Caco-2 (cell line): Measurements from ENCODE around the gene ZNF599. TPM values are rescaled to one million over a fixed set of nuclear protein-coding genes. Genes with fewer than 3 reads are reported as not detected.

Experiments used
- BruUV-seq: library from RNA; stranded (reverse); fragments of 400-500 nt; replicated peaks from 2 replicates; lab custom pipeline; 2021; lab: Mats Ljungman, UMichigan
- CTCF ChIA-PET: fragments of 300-600 bp; sonication (Branson Sonifier 250); formaldehyde crosslinking; loops from one replicate; lab custom pipeline; 2022; ENCODE audit warnings: antibody characterized with exemption; lab: Charles Lee
- POLR2A ChIA-PET: fragments of 300-600 bp; sonication (Branson Sonifier 250); formaldehyde crosslinking; loops from one replicate; lab custom pipeline; 2022; ENCODE audit warnings: antibody characterized with exemption; lab: Charles Lee
- DNase-seq, 2 experiments: peaks; one replicate each; pipeline versions ENCODE4 v3.0.0 to v3.0.0-alpha.2; 2020 to 2022
- H3K27me3 ChIP-seq: replicated peaks from 2 replicates; pipeline ENCODE4 v1.6.0; 2011; ENCODE audit warnings: low read length; ENCODE audit not compliant: control insufficient read depth, insufficient read depth
- H3K36me3 ChIP-seq: 2 replicates; pipeline ENCODE4 v1.5.1; 2011; ENCODE audit warnings: low read length; ENCODE audit not compliant: control insufficient read depth, insufficient read depth
- H3K4me1 ChIP-seq: fragments of 250-450 bp; sonication (Bioruptor Pico); 2 replicates; pipeline ENCODE4 v1.5.1; 2020; ENCODE audit warnings: mild to moderate bottlenecking
- H3K4me3 ChIP-seq: 2 replicates; pipeline ENCODE4 v1.5.1; 2011; ENCODE audit warnings: low read depth, mild to moderate bottlenecking, control low read depth, low read length
- H3K9me3 ChIP-seq: fragments of 250-450 bp; sonication (Bioruptor Pico); 2 replicates; pipeline ENCODE4 v1.5.1; 2020; ENCODE audit warnings: mild to moderate bottlenecking, moderate library complexity
- H3K27ac Mint-ChIP-seq: one replicate; pipeline ENCODE4 v1.8.0; 2022; ENCODE audit warnings: mixed read lengths; ENCODE audit not compliant: unreplicated experiment
- H3K27me3 Mint-ChIP-seq: one replicate; pipeline ENCODE4 v1.8.0; 2022; ENCODE audit warnings: mixed read lengths; ENCODE audit not compliant: insufficient read depth, unreplicated experiment
- H3K36me3 Mint-ChIP-seq: one replicate; pipeline ENCODE4 v1.8.0; 2022; ENCODE audit warnings: mild to moderate bottlenecking, mixed read lengths; ENCODE audit not compliant: insufficient read depth, unreplicated experiment
- H3K4me1 Mint-ChIP-seq: one replicate; pipeline ENCODE4 v1.8.0; 2022; ENCODE audit warnings: low read depth, mixed read lengths; ENCODE audit not compliant: unreplicated experiment
- H3K4me3 Mint-ChIP-seq: one replicate; pipeline ENCODE4 v1.8.0; 2022; ENCODE audit warnings: mild to moderate bottlenecking, moderate library complexity, mixed read lengths; ENCODE audit not compliant: unreplicated experiment
- H3K9me3 Mint-ChIP-seq: one replicate; pipeline ENCODE4 v1.8.0; 2022; ENCODE audit warnings: mixed read lengths; ENCODE audit not compliant: unreplicated experiment
- intact Hi-C: fragments of 100-400 bp; cut with micrococcal nuclease; formaldehyde crosslinking; loops from one replicate; pipeline ENCODE4 v1.10.0; 2022; ENCODE audit not compliant: unreplicated experiment
- total RNA-seq: library from RNA; stranded (reverse); gene quantifications from 2 replicates; pipeline ENCODE4 v1.2.3, GENCODE V29; 2022
- TF ChIP-seq, protein P1 (sequence below), 2 experiments: fragments of 200-600 bp in 1 of 2; IDR thresholded peaks; 1 replicate in 1 of 2; 2 replicates in 1 of 2; pipeline versions ENCODE4 v1.5.1 to v1.8.0; 2011 to 2022; ENCODE audit warnings: antibody characterized with exemption in 1 of 2, control low read depth in 1 of 2, inconsistent platforms in 1 of 2, low read depth in 1 of 2, low read length in 1 of 2, mild to moderate bottlenecking in 1 of 2, moderate library complexity in 1 of 2; ENCODE audit not compliant: insufficient read depth in 1 of 2, severe bottlenecking in 1 of 2, unreplicated experiment in 1 of 2

ZNF599 gene
- total RNA-seq, 1 experiment from 2014 or later, result 5.0 TPM

DNA sequence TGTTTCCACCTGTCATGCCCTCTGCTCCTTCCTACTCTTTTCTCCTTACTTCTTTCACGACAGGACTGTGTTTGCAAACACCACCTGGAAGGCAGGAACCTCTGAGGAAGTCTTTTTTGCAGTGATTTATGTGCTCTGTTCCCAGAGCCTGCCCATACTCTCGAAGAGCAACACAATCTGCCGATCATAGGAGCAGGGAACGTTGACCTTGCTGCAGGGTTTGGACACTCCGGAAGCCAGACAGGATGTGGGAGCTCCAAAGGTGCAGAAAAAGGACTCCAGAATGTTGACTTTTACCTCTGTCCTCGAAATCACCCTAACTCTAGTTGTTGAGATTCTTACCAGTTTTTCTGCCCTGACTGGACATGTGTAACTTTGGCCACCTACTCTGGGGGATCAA, 47.6 kb downstream of the ZNF599 start:
- Histone ChIP-seq H3K36me3 (no peaks in the 10 kb centered on the region), H3K4me1 (peaks cover 4% of the 10 kb centered on the region; the same call in 1 of the 2 replicates), H3K9me3 (no peaks in the 10 kb centered on the region), H3K27me3 (no peaks in the 10 kb centered on the region), H3K4me3 (no peak overlapping the region)
- Mint-ChIP-seq H3K27me3 (peaks cover 15% of the 10 kb centered on the region), H3K27ac (no peak overlapping the region), H3K4me3 (no peak overlapping the region), H3K36me3 (no peaks in the 10 kb centered on the region), H3K9me3 (no peaks in the 10 kb centered on the region), H3K4me1 (no peaks in the 10 kb centered on the region)
- ChIA-PET POLR2A (no interaction called here), CTCF (no interaction called here)
- TF ChIP-seq, protein P1, sequence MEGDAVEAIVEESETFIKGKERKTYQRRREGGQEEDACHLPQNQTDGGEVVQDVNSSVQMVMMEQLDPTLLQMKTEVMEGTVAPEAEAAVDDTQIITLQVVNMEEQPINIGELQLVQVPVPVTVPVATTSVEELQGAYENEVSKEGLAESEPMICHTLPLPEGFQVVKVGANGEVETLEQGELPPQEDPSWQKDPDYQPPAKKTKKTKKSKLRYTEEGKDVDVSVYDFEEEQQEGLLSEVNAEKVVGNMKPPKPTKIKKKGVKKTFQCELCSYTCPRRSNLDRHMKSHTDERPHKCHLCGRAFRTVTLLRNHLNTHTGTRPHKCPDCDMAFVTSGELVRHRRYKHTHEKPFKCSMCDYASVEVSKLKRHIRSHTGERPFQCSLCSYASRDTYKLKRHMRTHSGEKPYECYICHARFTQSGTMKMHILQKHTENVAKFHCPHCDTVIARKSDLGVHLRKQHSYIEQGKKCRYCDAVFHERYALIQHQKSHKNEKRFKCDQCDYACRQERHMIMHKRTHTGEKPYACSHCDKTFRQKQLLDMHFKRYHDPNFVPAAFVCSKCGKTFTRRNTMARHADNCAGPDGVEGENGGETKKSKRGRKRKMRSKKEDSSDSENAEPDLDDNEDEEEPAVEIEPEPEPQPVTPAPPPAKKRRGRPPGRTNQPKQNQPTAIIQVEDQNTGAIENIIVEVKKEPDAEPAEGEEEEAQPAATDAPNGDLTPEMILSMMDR (IDR thresholded peaks at IDR 0.05; ENCODE audit: insufficient read depth in 1 of 2, low read depth in 1 of 2, low read length in 1 of 2, severe bottlenecking in 1 of 2, unreplicated experiment in 1 of 2), result no peak
- DNase-seq, result no peak
- intact Hi-C loops, result no loop called here
- BruUV-seq, result no TSS peak

DNA sequence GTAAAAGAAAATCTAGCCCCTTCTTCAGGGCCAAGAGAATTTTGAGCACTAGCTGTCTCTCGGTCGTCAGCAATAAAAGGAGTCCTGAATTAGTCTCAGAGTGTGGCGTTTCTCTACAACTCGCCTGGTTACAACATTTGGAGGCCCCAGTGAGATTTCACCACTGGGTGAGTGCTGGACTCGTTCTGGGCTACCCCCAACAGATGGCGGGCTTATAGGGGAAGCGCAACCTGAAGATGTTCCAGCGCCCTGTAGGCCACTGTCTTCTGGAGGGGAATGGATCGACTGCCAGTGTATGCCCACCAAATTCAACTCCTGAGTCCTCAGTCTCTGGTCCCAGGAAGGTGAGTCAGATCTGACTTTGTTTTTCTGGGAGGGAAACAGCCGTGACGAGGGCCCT, 50.7 kb downstream of the ZNF599 start:
- no peaks in the 10 kb centered on the region for H3K4me1 Mint-ChIP-seq
- peaks cover 15% of the 10 kb centered on the region for H3K27me3 Mint-ChIP-seq
- no peak overlapping the region for H3K27ac Mint-ChIP-seq
- H3K4me3 Mint-ChIP-seq, result no peak overlapping the region
- intact Hi-C loops, result no loop called here
- Histone ChIP-seq H3K9me3 (peaks cover 5% of the 10 kb centered on the region; the same call in 1 of the 2 replicates), H3K4me3 (no peak overlapping the region), H3K36me3 (no peaks in the 10 kb centered on the region), H3K4me1 (no peaks in the 10 kb centered on the region), H3K27me3 (no peaks in the 10 kb centered on the region)
- H3K9me3 Mint-ChIP-seq, result no peaks in the 10 kb centered on the region
- no TSS peak for BruUV-seq
- TF ChIP-seq, protein P1 (IDR thresholded peaks at IDR 0.05; ENCODE audit: insufficient read depth in 1 of 2, low read depth in 1 of 2, low read length in 1 of 2, severe bottlenecking in 1 of 2, unreplicated experiment in 1 of 2), result no peak
- H3K36me3 Mint-ChIP-seq, result no peaks in the 10 kb centered on the region
- DNase-seq, result no peak
- ChIA-PET CTCF (no interaction called here), POLR2A (no interaction called here)

DNA sequence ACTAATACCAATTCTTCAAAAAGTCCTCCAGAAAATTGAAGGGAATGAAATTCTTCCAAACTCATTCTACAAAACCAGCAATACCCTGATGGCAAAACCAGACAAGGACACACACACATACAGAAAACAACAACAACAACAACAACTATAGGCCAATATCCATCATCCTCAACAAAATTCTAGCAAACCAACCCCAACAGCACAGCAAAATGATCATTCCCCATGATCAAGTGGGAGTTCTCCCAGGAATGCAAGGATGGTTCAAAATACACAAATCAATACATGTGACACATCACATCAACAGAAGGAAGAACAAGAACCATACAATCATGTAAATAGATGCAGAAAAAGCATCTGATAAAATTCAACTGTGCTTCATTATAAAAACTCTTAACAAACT, 57.7 kb downstream of the ZNF599 start:
- Mint-ChIP-seq H3K27ac (no peak overlapping the region), H3K27me3 (peaks cover 2% of the 10 kb centered on the region), H3K36me3 (peaks cover 6% of the 10 kb centered on the region), H3K4me3 (no peak overlapping the region), H3K9me3 (peaks cover 51% of the 10 kb centered on the region), H3K4me1 (no peaks in the 10 kb centered on the region)
- ChIA-PET POLR2A (no interaction called here), CTCF (no interaction called here)
- no peak overlapping the region for H3K4me3 ChIP-seq
- intact Hi-C loops, result no loop called here
- H3K27me3 ChIP-seq, result no peaks in the 10 kb centered on the region
- H3K4me1 ChIP-seq, result no peaks in the 10 kb centered on the region
- H3K36me3 ChIP-seq, result no peaks in the 10 kb centered on the region
- H3K9me3 ChIP-seq, result peaks cover 43% of the 10 kb centered on the region
- TF ChIP-seq, protein P1 (IDR thresholded peaks at IDR 0.05; ENCODE audit: insufficient read depth in 1 of 2, low read depth in 1 of 2, low read length in 1 of 2, severe bottlenecking in 1 of 2, unreplicated experiment in 1 of 2), result no peak
- no TSS peak for BruUV-seq
- DNase-seq, result no peak
